Activated naive CD8-positive, alpha-beta T cell (primary cell): Measurements from ENCODE around the gene BRF1.

ENCODE experiments used
- H3K27ac Mint-ChIP-seq: one replicate; pipeline ENCODE4 v1.8.0; 2021; ENCODE audit warnings: mixed read lengths
- H3K27me3 Mint-ChIP-seq: one replicate; pipeline ENCODE4 v1.8.0; 2021; ENCODE audit warnings: mixed read lengths
- H3K36me3 Mint-ChIP-seq: one replicate; pipeline ENCODE4 v1.8.0; 2021; ENCODE audit warnings: mixed read lengths
- H3K4me1 Mint-ChIP-seq: one replicate; pipeline ENCODE4 v1.8.0; 2021; ENCODE audit warnings: low read depth, mixed read lengths
- H3K4me3 Mint-ChIP-seq: one replicate; pipeline ENCODE4 v1.8.0; 2021; ENCODE audit warnings: mild to moderate bottlenecking, mixed read lengths
- H3K9me3 Mint-ChIP-seq: one replicate; pipeline ENCODE4 v1.8.0; 2021; ENCODE audit warnings: low read depth, mixed read lengths

Gene BRF1

GRCh38 chr14:105256292-105256960 lies 44.4 kb downstream of the BRF1 start:
- H3K9me3 Mint-ChIP-seq: no peaks in the 10 kb centered on the region
- H3K27me3 Mint-ChIP-seq: no peaks in the 10 kb centered on the region
- H3K36me3 Mint-ChIP-seq: no peaks in the 10 kb centered on the region
- peaks cover 3% of the 10 kb centered on the region for H3K4me1 Mint-ChIP-seq
- H3K27ac Mint-ChIP-seq: no peak overlapping the region
- H3K4me3 Mint-ChIP-seq: no peak overlapping the region

GRCh38 chr14:105255021-105255507 lies 45.7 kb downstream of the BRF1 start:
- H3K4me1 Mint-ChIP-seq: peaks cover 5% of the 10 kb centered on the region
- no peak overlapping the region for H3K27ac Mint-ChIP-seq
- no peak overlapping the region for H3K4me3 Mint-ChIP-seq
- no peaks in the 10 kb centered on the region for H3K9me3 Mint-ChIP-seq
- no peaks in the 10 kb centered on the region for H3K27me3 Mint-ChIP-seq
- no peaks in the 10 kb centered on the region for H3K36me3 Mint-ChIP-seq

DNA sequence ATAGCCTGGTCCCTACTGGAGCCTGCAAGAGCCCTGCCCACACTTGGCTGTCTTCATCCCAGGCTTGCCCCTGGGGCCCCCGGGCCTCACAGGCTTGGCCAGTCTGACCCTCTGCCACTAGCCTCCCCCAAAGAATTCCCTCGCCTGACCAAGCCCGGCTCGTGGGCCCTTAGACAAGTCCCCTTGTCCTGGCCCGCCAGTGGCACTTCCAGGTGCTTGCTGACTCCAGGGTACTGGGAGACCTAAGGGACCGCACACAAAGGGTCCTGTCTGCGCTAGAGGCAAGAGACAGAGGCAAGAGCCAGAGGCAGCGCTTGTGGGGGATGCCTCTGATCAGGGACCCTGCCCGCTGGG lies 47.5 kb downstream of the BRF1 start:
- H3K4me1 Mint-ChIP-seq: peaks cover 6% of the 10 kb centered on the region
- H3K4me3 Mint-ChIP-seq: no peak overlapping the region
- H3K27me3 Mint-ChIP-seq: no peaks in the 10 kb centered on the region
- no peak overlapping the region for H3K27ac Mint-ChIP-seq
- H3K9me3 Mint-ChIP-seq: no peaks in the 10 kb centered on the region
- no peaks in the 10 kb centered on the region for H3K36me3 Mint-ChIP-seq

DNA sequence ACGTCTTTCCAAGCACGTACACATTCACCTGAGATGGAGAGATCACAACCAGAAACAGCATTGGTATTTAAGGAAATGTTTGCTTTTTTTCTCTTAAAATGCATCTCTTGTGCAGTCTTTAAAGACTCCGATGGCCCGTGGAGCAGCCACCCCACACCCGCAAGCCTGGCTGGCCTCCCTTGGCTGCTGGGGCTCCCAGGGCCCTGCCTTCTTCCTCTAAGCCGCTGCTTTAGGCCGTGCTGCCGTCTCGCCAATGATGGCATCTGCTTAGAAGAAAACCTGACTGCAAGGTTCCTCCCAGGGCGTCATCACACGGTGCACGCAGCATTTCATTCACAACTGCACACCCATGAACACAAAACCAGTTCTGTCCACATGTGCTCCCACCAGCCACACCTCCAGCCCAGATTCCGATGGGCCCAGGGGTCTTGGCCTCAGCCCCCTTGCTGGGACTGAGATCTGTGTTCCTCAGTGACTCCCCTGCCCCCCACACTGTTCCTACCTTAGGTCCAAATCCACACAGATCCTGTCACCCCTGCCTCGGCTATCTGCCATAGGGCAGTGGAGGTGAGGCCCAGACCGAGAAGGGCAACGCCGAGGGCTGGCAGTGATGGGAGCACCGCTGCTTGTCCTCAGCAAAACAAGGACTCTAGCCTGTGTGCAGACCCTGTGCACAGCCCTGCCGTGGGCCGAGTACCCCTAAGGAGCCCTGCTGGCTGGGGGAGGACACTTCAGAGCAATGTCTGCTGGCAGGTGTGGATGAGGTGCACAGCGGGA lies 48.1 kb downstream of the BRF1 start:
- H3K27me3 Mint-ChIP-seq: no peaks in the 10 kb centered on the region
- no peaks in the 10 kb centered on the region for H3K36me3 Mint-ChIP-seq
- peaks cover 6% of the 10 kb centered on the region for H3K4me1 Mint-ChIP-seq
- no peak overlapping the region for H3K27ac Mint-ChIP-seq
- no peaks in the 10 kb centered on the region for H3K9me3 Mint-ChIP-seq
- H3K4me3 Mint-ChIP-seq: no peak overlapping the region

- Mint-ChIP-seq H3K9me3 (no peaks in the 10 kb centered on the region), H3K4me1 (peaks cover 7% of the 10 kb centered on the region), H3K27ac (no peak overlapping the region), H3K4me3 (no peak overlapping the region), H3K36me3 (no peaks in the 10 kb centered on the region), H3K27me3 (no peaks in the 10 kb centered on the region)
Observed at GRCh38 chr14:105251920-105252319, 48.9 kb downstream of the BRF1 start.

DNA sequence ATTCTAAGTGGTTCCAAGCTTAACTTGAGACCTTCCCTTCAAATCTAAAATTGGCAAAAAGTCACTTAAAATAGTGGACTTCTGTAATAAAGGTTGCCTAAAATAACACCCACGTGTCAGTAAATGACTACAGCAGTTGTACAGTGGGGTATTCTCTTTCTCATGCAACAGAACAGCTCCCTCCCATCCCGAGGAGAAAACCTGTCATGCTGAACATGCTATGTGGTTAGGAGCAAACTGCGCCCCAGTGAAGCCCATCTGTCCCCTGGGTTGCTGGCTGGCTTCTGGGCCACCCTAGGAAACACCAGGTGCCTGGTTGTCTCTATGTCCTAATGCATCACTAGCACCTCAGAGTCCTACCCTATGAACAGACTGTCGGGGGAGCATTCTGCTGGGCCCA lies 49.8 kb downstream of the BRF1 start:
- Mint-ChIP-seq H3K4me3 (peak overlapping the region; percentile 62), H3K27ac (no peak overlapping the region), H3K9me3 (no peaks in the 10 kb centered on the region), H3K36me3 (no peaks in the 10 kb centered on the region), H3K27me3 (no peaks in the 10 kb centered on the region), H3K4me1 (peaks cover 11% of the 10 kb centered on the region)

DNA sequence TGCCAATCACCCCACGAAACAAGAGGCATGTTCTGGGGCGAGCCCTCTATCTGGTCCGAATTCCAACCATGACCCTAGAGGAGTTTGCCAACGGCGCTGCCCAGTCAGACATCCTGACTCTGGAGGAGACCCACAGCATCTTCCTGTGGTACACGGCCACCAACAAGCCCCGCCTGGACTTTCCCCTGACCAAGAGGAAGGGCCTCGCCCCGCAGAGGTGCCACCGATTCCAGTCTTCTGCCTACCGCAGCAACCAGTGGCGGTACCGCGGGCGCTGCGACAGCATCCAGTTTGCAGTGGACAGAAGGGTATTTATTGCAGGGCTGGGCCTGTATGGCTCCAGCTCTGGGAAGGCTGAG lies 50.8 kb downstream of the BRF1 start:
- H3K4me1 Mint-ChIP-seq: peaks cover 18% of the 10 kb centered on the region
- no peaks in the 10 kb centered on the region for H3K27me3 Mint-ChIP-seq
- peak overlapping the region; percentile 81 for H3K4me3 Mint-ChIP-seq
- no peaks in the 10 kb centered on the region for H3K36me3 Mint-ChIP-seq
- H3K27ac Mint-ChIP-seq: no peak overlapping the region
- H3K9me3 Mint-ChIP-seq: no peaks in the 10 kb centered on the region

- peaks cover 18% of the 10 kb centered on the region for H3K4me1 Mint-ChIP-seq
- H3K4me3 Mint-ChIP-seq: peak overlapping the region; percentile 81
- H3K27ac Mint-ChIP-seq: no peak overlapping the region
- no peaks in the 10 kb centered on the region for H3K36me3 Mint-ChIP-seq
- no peaks in the 10 kb centered on the region for H3K27me3 Mint-ChIP-seq
- H3K9me3 Mint-ChIP-seq: no peaks in the 10 kb centered on the region
Observed at GRCh38 chr14:105249182-105250007, 51.4 kb downstream of the BRF1 start.

DNA sequence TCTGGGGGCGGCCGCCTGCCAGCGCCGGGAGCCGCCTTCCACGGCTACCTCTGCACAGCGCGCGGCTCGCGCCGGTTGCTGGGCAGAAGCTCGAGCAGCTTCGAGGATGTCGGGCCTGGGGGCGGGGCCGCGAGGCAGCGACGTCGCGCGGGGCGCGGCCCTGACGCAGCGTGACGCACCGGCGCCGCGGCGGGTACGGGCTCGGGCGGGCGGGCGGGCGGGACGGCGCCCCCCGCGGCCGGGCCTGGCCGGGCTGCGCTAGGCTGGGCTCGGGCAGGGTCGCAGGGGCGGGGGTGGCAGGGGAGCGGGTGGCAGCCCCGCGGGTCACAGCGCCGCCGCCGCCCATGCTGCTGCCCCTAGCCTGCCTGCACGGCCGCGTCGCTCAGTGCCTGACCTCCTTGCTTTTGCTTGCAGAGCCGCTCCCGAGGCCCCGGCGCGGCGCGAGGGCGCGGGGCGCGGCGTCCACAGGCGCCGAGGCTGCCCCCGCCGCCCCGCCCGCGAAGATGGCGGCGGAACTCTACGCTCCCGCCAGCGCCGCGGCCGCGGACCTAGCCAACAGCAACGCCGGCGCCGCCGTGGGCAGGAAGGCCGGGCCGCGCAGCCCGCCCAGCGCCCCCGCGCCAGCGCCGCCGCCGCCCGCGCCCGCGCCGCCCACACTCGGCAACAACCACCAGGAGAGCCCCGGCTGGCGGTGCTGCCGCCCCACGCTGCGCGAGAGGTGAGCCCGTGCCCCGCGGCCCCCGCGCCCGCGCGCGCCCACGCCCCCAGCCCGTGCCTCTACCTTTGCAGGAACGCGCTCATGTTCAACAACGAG lies 52.2 kb downstream of the BRF1 start, which contains the start of gene BTBD6:
Gene BTBD6 (plus strand): TSS at position 166 of the 814 bp plus-strand sequence. CDS start 179 bp downstream, at position 345.
- Mint-ChIP-seq H3K4me1 (peaks cover 18% of the 10 kb centered on the region), H3K27me3 (no peaks in the 10 kb centered on the region), H3K36me3 (no peaks in the 10 kb centered on the region), H3K9me3 (no peaks in the 10 kb centered on the region), H3K4me3 (peak within 1 kb of the TSS; percentile 82), H3K27ac (peak within 1 kb of the TSS; percentile 58)

DNA sequence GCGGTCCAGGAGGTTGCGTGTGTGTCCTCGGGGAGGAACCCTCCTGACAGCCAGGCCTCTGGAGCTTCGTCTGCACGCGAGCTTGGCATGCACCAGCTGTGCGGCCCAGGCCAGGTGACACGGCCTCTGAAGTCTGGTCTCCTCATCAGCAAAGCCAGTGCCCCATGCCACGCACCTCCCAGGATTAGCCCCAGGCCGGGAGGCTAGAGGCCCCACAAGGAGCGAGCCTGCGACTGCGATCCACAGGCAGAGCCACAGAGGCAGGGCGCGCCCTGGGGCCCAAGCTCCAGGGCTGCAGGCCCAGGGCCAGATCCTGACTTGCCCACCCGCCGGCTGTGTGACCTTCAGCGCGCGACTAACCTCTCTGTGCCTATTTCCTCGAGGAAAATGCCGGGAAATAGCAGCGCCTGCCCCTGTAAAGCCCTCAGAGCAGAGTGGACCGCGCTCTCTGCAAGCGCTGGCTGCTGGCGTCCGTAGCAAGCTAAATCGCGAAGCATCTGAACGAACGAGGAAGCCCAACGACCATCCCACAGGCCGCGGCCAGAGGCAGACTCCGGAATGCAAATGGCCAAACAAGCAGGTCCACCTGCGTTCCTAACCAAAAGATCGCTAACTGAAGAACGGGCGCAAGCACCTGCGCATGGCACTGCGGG lies 53.0 kb downstream of the BRF1 start:
- H3K9me3 Mint-ChIP-seq: no peaks in the 10 kb centered on the region
- peak overlapping the region; percentile 58 for H3K27ac Mint-ChIP-seq
- peak overlapping the region; percentile 82 for H3K4me3 Mint-ChIP-seq
- no peaks in the 10 kb centered on the region for H3K36me3 Mint-ChIP-seq
- peaks cover 18% of the 10 kb centered on the region for H3K4me1 Mint-ChIP-seq
- H3K27me3 Mint-ChIP-seq: no peaks in the 10 kb centered on the region

GRCh38 chr14:105247026-105247425 lies 53.8 kb downstream of the BRF1 start:
- Mint-ChIP-seq H3K27me3 (no peaks in the 10 kb centered on the region), H3K4me1 (peaks cover 18% of the 10 kb centered on the region), H3K27ac (no peak overlapping the region), H3K36me3 (no peaks in the 10 kb centered on the region), H3K4me3 (peak overlapping the region; percentile 82), H3K9me3 (no peaks in the 10 kb centered on the region)

DNA sequence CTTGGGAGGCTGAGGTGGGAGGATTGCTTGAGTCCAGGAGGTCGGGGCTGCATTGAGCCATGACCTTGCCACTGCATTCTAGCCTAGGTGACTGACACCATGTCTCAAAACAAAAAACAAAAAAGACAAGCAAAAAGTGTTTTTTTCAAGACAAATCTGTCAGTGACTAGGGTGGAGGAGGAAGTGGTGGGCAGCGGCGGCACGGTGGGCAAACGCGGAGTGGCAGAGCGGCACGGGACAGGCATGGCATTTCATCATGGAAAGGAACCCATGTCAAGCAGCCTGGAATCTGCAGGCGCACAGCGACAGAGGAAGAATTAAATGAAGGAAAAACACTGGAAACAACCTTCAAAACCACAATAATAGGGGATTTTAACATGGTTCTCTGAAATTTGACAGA lies 56.5 kb downstream of the BRF1 start:
- Mint-ChIP-seq H3K36me3 (no peaks in the 10 kb centered on the region), H3K9me3 (no peaks in the 10 kb centered on the region), H3K27me3 (no peaks in the 10 kb centered on the region), H3K4me3 (no peak overlapping the region), H3K4me1 (peaks cover 14% of the 10 kb centered on the region), H3K27ac (no peak overlapping the region)

DNA sequence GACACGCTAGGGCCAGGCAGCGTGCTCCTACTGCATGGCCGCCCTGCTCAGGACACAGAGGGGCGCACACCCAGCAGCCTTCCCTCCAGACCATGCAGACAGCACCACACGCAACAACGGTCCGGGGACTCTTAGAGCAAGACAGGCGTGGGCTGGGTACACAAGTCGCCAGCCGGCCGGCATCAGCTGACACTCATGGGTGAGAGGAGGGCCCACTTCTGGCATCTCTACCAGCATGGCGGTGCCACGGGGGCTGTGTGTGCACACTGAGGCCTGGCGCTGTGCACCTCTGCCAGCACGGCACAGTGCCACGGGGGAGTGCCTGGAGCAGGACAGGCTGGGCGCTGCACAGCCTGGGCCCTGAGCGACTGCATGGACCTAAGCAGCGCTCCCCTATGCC lies 59.2 kb downstream of the BRF1 start:
- Mint-ChIP-seq H3K36me3 (no peaks in the 10 kb centered on the region), H3K4me3 (no peak overlapping the region), H3K9me3 (no peaks in the 10 kb centered on the region), H3K4me1 (peaks cover 9% of the 10 kb centered on the region), H3K27ac (no peak overlapping the region), H3K27me3 (no peaks in the 10 kb centered on the region)
